GM12891 (cell line): ENCODE results near the gene THRA.

Source experiments
- POLR2A ChIP-seq: IDR thresholded peaks from 2 replicates; pipeline ENCODE4 v1.6.1; 2011; ENCODE audit warnings: low read depth, low read length, control low read depth
- POLR2AphosphoS5 ChIP-seq: IDR thresholded peaks from 2 replicates; pipeline ENCODE4 v1.6.1; 2011; ENCODE audit warnings: low read depth, low read length, control low read depth
- POU2F2 ChIP-seq: IDR thresholded peaks from 2 replicates; pipeline ENCODE4 v1.6.1; 2011; ENCODE audit warnings: low read depth, mild to moderate bottlenecking, control low read depth, low read length, moderate library complexity
- SPI1 ChIP-seq: IDR thresholded peaks from 2 replicates; pipeline ENCODE4 v1.6.1; 2011; ENCODE audit warnings: low read depth, low read length, control low read depth
- TAF1 ChIP-seq: IDR thresholded peaks from 2 replicates; pipeline ENCODE4 v1.6.1; 2011; ENCODE audit warnings: low read depth, low read length, control low read depth

GRCh38 chr17:40038882-40039513 lies 23.8 kb upstream of the THRA start:
- TF ChIP-seq POLR2A (no peak), POLR2AphosphoS5 (no peak), TAF1 (no peak), POU2F2 (no peak), SPI1 (no peak)
